GM19328 (cell line): ENCODE measurements around the gene VDAC2.
A peak's percentile ranks its signal among the peaks of the same experiment; 100 is the strongest.
"Not testable (repeated sequence)": the region's sequence is repeated elsewhere in the genome, so short reads cannot be mapped to it uniquely, and the experiment has no call there.

Experiments used
- ATAC-seq: cut with Tn5 transposase; IDR thresholded peaks from one replicate; pipeline ENCODE4 v1.9.1; 2021; ENCODE audit warnings: mild to moderate bottlenecking, moderate library complexity; ENCODE audit not compliant: unreplicated experiment

VDAC2 gene

GRCh38 chr10:75210282-75211006 lies at the start of gene VDAC2:
Gene VDAC2 (plus strand): TSS chr10:75210796. CDS start chr10:75211159, 363 bp downstream.
- ATAC-seq: peak; percentile 77

GRCh38 chr10:75165684-75166622 lies 44.6 kb upstream of the VDAC2 start:
- ATAC-seq: peak; percentile 91

- peak; percentile 6 for ATAC-seq
Measured at GRCh38 chr10:75166623-75166972, 44.0 kb upstream of the VDAC2 start.

GRCh38 chr10:75168275-75168674 lies 42.3 kb upstream of the VDAC2 start:
- no peak for ATAC-seq

GRCh38 chr10:75170215-75170614 lies 40.4 kb upstream of the VDAC2 start:
- no peak for ATAC-seq

- ATAC-seq: no peak
Measured at GRCh38 chr10:75175046-75175445, 35.5 kb upstream of the VDAC2 start.

- ATAC-seq: no peak
Measured at GRCh38 chr10:75176046-75176445, 34.5 kb upstream of the VDAC2 start.

GRCh38 chr10:75176736-75177135 lies 33.9 kb upstream of the VDAC2 start:
- no peak for ATAC-seq

GRCh38 chr10:75179657-75180177 lies 30.9 kb upstream of the VDAC2 start:
- ATAC-seq: no peak

- ATAC-seq: no peak
Measured at GRCh38 chr10:75180592-75180991, 30.0 kb upstream of the VDAC2 start.

GRCh38 chr10:75181073-75181472 lies 29.5 kb upstream of the VDAC2 start:
- ATAC-seq: no peak

- ATAC-seq: no peak
Measured at GRCh38 chr10:75186310-75186709, 24.3 kb upstream of the VDAC2 start.

GRCh38 chr10:75187961-75188426 lies 22.6 kb upstream of the VDAC2 start:
- no peak for ATAC-seq

- ATAC-seq: not testable (repeated sequence)
Measured at GRCh38 chr10:75188522-75188921, 22.1 kb upstream of the VDAC2 start.

- no peak for ATAC-seq
Measured at GRCh38 chr10:75189266-75190096, 21.1 kb upstream of the VDAC2 start.

GRCh38 chr10:75191821-75192568 lies 18.6 kb upstream of the VDAC2 start:
- no peak for ATAC-seq

- not testable (repeated sequence) for ATAC-seq
Measured at GRCh38 chr10:75194625-75195024, 16.0 kb upstream of the VDAC2 start.

- no peak for ATAC-seq
Measured at GRCh38 chr10:75195035-75195763, 15.4 kb upstream of the VDAC2 start.

- ATAC-seq: no peak
Measured at GRCh38 chr10:75197066-75197465, 13.5 kb upstream of the VDAC2 start.
